ENCODE results near the gene ACTL8. TPM values are rescaled to one million over a fixed set of nuclear protein-coding genes. Genes with fewer than 3 reads are reported as not detected.

Gene ACTL8
- total and polyA plus RNA-seq, 12 donors = not detected

DNA sequence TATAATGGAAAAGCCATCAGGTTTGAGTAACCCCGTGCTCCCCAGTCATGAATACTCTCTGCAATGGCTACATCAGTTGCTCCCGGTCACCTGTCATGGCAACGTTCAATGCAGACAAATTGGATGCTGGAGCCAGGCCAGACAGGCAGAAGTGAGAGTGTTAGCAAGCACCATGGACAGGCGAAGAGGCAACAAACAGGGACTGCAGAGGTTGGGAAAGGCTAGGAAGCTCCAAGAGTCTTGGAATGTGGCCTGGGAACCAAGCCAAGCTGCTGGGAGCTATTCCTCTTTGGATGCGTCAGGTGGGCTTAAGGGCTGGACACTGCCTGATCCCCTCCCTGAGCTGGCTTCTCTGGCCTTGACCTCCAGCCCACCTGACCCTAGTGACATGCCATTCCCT lies 102.9 kb downstream of the ACTL8 start:
- Histone ChIP-seq H3K4me1 (no peaks in the 10 kb centered on the region), H3K27ac (no peak overlapping the region), H3K9me3 (no peaks in the 10 kb centered on the region), H3K27me3 (peaks cover 0 to 8% (median 0%) of the 10 kb centered on the region in 7 donors), H3K4me3 (no peak overlapping the region), H3K36me3 (no peaks in the 10 kb centered on the region)
- DNase-seq (no peak), ATAC-seq (no peak)
- TF ChIP-seq, protein P1, sequence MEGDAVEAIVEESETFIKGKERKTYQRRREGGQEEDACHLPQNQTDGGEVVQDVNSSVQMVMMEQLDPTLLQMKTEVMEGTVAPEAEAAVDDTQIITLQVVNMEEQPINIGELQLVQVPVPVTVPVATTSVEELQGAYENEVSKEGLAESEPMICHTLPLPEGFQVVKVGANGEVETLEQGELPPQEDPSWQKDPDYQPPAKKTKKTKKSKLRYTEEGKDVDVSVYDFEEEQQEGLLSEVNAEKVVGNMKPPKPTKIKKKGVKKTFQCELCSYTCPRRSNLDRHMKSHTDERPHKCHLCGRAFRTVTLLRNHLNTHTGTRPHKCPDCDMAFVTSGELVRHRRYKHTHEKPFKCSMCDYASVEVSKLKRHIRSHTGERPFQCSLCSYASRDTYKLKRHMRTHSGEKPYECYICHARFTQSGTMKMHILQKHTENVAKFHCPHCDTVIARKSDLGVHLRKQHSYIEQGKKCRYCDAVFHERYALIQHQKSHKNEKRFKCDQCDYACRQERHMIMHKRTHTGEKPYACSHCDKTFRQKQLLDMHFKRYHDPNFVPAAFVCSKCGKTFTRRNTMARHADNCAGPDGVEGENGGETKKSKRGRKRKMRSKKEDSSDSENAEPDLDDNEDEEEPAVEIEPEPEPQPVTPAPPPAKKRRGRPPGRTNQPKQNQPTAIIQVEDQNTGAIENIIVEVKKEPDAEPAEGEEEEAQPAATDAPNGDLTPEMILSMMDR (IDR thresholded peaks at IDR 0.05) = no peak
- WGBS, 2 donors = 56% methylated on average over 5 of the region's 5 CpGs
- intact Hi-C loops (cut with DNase I) = no loop called here

DNA sequence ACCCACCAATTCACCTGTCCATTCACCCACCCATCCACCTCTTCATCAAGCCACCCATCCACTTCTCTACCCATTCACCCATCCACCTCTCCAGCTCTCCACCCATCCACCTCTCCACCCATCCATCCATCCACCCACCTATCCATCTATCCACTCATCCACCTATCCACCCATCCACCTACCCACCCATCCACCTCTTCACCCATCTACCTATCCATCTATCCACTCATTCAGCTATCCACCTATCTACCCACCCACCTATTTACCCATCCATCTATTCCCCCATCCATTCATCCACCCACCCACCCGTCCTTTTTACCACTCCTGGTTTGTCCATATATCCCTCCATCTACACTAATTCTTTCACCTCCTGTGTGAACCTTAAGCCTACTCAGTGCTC lies 105.7 kb downstream of the ACTL8 start:
- Histone ChIP-seq H3K4me1 (no peaks in the 10 kb centered on the region), H3K4me3 (no peak overlapping the region), H3K27me3 (no peaks in the 10 kb centered on the region), H3K9me3 (no peaks in the 10 kb centered on the region), H3K36me3 (no peaks in the 10 kb centered on the region), H3K27ac (no peak overlapping the region)
- no peak for DNase-seq
- intact Hi-C loops (cut with DNase I) = no loop called here
- ATAC-seq = no peak
- 86 to 88% methylated on average over 1 of the region's 1 CpG for WGBS, 2 donors
- TF ChIP-seq, protein P1 (IDR thresholded peaks at IDR 0.05) = no peak

DNA sequence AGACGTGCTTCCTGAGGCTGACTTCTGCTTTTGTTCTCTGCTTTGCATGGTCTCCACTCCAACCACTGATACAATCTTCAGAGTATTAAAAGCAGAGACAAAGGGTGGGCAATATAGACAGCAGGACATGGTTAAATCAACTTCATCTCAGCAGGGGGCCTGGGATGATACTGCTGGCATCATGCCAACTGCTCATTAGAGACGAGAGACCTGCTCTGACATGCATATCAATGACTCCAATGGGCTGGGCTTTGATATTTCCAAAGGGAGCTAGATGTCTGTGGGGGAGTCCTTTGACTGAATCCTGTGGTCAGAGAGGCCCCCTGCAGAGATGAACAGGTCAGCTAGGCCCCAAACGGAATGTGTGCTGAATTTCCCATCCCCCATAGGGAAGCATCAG lies 106.6 kb downstream of the ACTL8 start:
- Histone ChIP-seq H3K27ac (no peak overlapping the region), H3K36me3 (no peaks in the 10 kb centered on the region), H3K4me1 (no peaks in the 10 kb centered on the region), H3K9me3 (no peaks in the 10 kb centered on the region), H3K27me3 (no peaks in the 10 kb centered on the region), H3K4me3 (no peak overlapping the region)
- DNase-seq = no peak
- intact Hi-C loops (cut with DNase I) = no loop called here
- TF ChIP-seq, protein P1 (IDR thresholded peaks at IDR 0.05) = no peak
- WGBS, 2 donors = 27 to 28% methylated on average over 3 of the region's 3 CpGs
- no peak for ATAC-seq

DNA sequence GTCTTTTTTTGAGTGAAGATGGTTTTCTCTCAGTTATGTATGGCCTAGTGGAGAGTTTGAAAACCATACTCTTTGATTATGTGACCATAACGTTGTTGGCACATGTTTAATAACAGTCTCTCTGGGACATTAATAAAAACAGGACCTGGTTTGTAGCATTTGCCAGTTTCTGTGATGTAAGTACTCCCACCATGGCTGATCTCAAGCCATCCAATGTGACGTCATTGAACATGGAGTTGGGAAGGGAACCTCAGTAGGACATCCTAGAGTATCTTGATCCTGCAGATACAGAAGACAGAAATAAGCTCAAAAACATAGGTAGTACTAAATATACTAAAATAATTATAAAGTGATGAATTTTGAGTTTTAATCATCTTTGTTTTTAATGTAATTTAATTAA lies 107.0 kb downstream of the ACTL8 start:
- Histone ChIP-seq H3K4me3 (no peak overlapping the region), H3K27me3 (no peaks in the 10 kb centered on the region), H3K27ac (no peak overlapping the region), H3K4me1 (no peaks in the 10 kb centered on the region), H3K9me3 (no peaks in the 10 kb centered on the region), H3K36me3 (no peaks in the 10 kb centered on the region)
- TF ChIP-seq, protein P1 (IDR thresholded peaks at IDR 0.05) = no peak
- ATAC-seq (no peak), DNase-seq (no peak)
- 59 to 67% methylated on average over 2 of the region's 2 CpGs for WGBS, 2 donors
- intact Hi-C loops (cut with DNase I) = no loop called here

Measured in heart right ventricle (tissue), 16 donors.